Activated gamma-delta T cell (primary cell): Measurements from ENCODE around the gene ALOX12B.
"Not testable (repeated sequence)": the region's sequence is repeated elsewhere in the genome, so short reads cannot be mapped to it uniquely, and the experiment has no call there.

Source experiments
- DNase-seq: peaks from one replicate; lab custom pipeline; 2025; lab: John Stamatoyannopoulos, UW

ALOX12B gene

GRCh38 chr17:8082292-8082691 lies 5.2 kb downstream of the ALOX12B start:
- no peak for DNase-seq

GRCh38 chr17:8081876-8082275 lies 5.6 kb downstream of the ALOX12B start:
- no peak for DNase-seq

GRCh38 chr17:8080799-8081219 lies 6.7 kb downstream of the ALOX12B start:
- DNase-seq, result no peak

GRCh38 chr17:8080208-8080798 lies 7.2 kb downstream of the ALOX12B start:
- DNase-seq, result no peak

GRCh38 chr17:8079291-8080207 lies 8.0 kb downstream of the ALOX12B start:
- DNase-seq, result peak; percentile 53

- not testable (repeated sequence) for DNase-seq
These were observed 9.6 kb downstream of the ALOX12B start for GRCh38 chr17:8077939-8078338.

- DNase-seq, result no peak
These were observed 10.8 kb downstream of the ALOX12B start for GRCh38 chr17:8076502-8077266.

GRCh38 chr17:8075574-8076342 lies 11.8 kb downstream of the ALOX12B start:
- DNase-seq, result no peak

- no peak for DNase-seq
These were observed 12.4 kb downstream of the ALOX12B start for GRCh38 chr17:8075081-8075480.

GRCh38 chr17:8074554-8074953 lies 13.0 kb downstream of the ALOX12B start:
- DNase-seq, result no peak

- peak; percentile 63 for DNase-seq
These were observed 13.7 kb downstream of the ALOX12B start for GRCh38 chr17:8073627-8074484.

GRCh38 chr17:8072729-8073461 lies 14.6 kb downstream of the ALOX12B start:
- no peak for DNase-seq

- DNase-seq, result no peak
These were observed 15.2 kb downstream of the ALOX12B start for GRCh38 chr17:8072341-8072728.

GRCh38 chr17:8071496-8071895 lies 16.0 kb downstream of the ALOX12B start:
- DNase-seq, result no peak

GRCh38 chr17:8069587-8069860 lies 18.0 kb downstream of the ALOX12B start:
- DNase-seq, result no peak

GRCh38 chr17:8068736-8069586 lies 18.6 kb downstream of the ALOX12B start:
- DNase-seq, result no peak

GRCh38 chr17:8067806-8068205 lies 19.7 kb downstream of the ALOX12B start:
- no peak for DNase-seq

- DNase-seq, result no peak
These were observed 20.4 kb downstream of the ALOX12B start for GRCh38 chr17:8066841-8067775.
